ENCODE data around the gene ZNF776. TPM values are rescaled to one million over a fixed set of nuclear protein-coding genes. Genes with fewer than 3 reads are reported as not detected.

Gene ZNF776
- total RNA-seq, 4 donors from 2014 or later, result 12.1 to 14.9 (median 13.3) TPM

DNA sequence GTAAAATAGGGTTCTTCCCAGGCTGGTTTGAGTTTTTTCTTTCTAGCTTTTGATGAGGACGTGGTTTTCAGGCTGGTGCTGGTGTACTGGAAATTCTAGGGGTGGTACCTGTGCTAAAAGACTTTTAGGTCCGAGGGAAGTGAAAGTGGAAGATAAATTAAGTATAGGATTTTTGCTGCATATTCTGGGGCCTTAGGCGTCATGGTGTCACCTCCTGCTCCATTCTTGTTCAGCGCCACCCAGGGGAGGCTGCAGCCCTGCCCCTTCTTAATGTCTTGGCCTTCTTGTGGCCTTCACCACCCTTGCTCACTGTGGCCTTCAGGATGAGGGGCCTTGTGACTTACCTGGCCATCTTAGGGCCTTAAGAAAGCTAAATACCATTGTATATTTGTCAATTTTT lies 55.7 kb downstream of the ZNF776 start:
- H3K27me3 ChIP-seq, result no peaks in the 10 kb centered on the region
- H3K9me3 ChIP-seq, result no peaks in the 10 kb centered on the region
- H3K27ac ChIP-seq, result no peak overlapping the region
- no peak overlapping the region for H3K4me3 ChIP-seq
- peaks cover 0 to 19% of the 10 kb centered on the region in 2 donors for H3K36me3 ChIP-seq
- TF ChIP-seq EP300 (IDR thresholded peaks at IDR 0.05) (no peak), CTCF (IDR thresholded peaks at IDR 0.05) (no peak), POLR2A (IDR thresholded peaks at IDR 0.05) (no peak), POLR2AphosphoS5 (IDR thresholded peaks at IDR 0.05) (no peak)
- no peak for ATAC-seq
- H3K4me1 ChIP-seq, result peaks cover 0 to 54% (median 8%) of the 10 kb centered on the region in 3 donors
- 70 to 89% methylated on average over 2 to 3 of the region's 4 CpGs for WGBS, 2 donors (ENCODE audit: low coverage in 1 of 2)

DNA sequence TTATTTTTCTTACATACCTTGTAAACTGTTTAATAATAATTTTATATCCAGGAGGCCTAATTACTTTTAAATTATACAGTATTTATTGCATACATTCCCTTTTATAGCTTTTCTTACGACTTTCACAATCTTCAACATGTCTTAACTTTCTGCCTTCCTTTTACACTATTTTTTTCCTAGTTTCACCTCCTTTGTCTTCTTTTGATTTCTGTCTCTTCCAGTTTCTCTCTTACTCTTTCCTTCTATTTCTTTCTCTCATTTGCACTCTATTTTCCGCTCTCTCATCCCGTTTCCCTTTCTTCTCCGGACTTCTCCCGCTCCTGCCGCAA lies 56.6 kb downstream of the ZNF776 start:
- TF ChIP-seq CTCF (IDR thresholded peaks at IDR 0.05), result no peak
- TF ChIP-seq POLR2A (IDR thresholded peaks at IDR 0.05), result no peak
- no peak for TF ChIP-seq EP300 (IDR thresholded peaks at IDR 0.05)
- no peak for TF ChIP-seq POLR2AphosphoS5 (IDR thresholded peaks at IDR 0.05)
- Histone ChIP-seq H3K36me3 (peaks cover 0 to 29% of the 10 kb centered on the region in 2 donors), H3K4me3 (peak overlapping the region; percentile 30 to 51), H3K4me1 (peaks cover 0 to 54% (median 8%) of the 10 kb centered on the region in 3 donors), H3K27ac (peak overlapping the region in 2 of 4 donors; percentile 68 to 70), H3K9me3 (no peaks in the 10 kb centered on the region), H3K27me3 (no peaks in the 10 kb centered on the region)
- WGBS, 2 donors (ENCODE audit: low coverage in 1 of 2), result 13 to 29% methylated on average over 5 to 6 of the region's 6 CpGs
- ATAC-seq, result no peak

DNA sequence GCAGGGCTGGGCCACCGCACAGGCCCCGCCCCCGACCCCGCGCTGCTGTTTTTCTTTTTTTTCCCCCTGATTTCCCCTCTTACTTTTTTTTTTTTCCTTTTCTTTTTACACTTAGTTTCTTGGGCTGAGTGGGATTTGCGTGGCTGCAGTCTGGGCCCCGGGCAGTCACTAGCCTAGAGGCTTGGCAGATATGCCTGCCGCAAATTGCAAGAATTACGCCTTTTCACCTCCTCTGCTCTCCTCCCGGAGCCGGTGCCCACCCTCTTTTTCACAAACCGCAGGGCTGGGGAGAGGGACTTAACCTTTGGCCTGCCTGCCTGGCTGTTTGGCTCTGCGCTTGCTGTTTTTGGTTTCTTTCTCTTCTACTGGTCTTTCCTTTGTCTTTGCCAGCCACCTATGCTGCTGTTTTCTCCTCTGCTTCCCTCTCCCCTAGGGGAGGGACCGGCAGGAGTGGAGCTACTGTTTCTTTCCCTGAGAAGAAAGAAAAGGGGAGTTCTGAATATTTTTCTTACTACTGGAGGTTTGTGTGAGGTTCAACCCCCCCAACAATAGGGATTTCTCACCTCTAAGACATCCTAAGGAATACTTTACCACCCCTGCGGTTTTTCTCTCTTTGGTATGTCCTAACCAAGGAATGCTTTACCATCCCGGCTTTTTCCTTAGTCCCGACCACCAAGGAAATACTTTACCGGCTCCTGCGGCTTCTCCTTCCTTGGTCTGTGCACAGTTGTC lies 57.1 kb downstream of the ZNF776 start:
- H3K4me1 ChIP-seq, result peaks cover 0 to 50% (median 8%) of the 10 kb centered on the region in 3 donors
- H3K4me3 ChIP-seq, result peak overlapping the region; percentile 30 to 51
- WGBS, 2 donors (ENCODE audit: low coverage in 1 of 2), result 8 to 26% methylated on average over 14 to 18 of the region's 19 CpGs
- H3K36me3 ChIP-seq, result peaks cover 0 to 34% of the 10 kb centered on the region in 2 donors
- TF ChIP-seq POLR2A (IDR thresholded peaks at IDR 0.05) (no peak), CTCF (IDR thresholded peaks at IDR 0.05) (no peak), POLR2AphosphoS5 (IDR thresholded peaks at IDR 0.05) (no peak), EP300 (IDR thresholded peaks at IDR 0.05) (no peak)
- ATAC-seq, result no peak
- H3K27ac ChIP-seq, result peak overlapping the region; percentile 7 to 70 (median 46)
- no peaks in the 10 kb centered on the region for H3K9me3 ChIP-seq
- no peaks in the 10 kb centered on the region for H3K27me3 ChIP-seq

- Histone ChIP-seq H3K36me3 (peaks cover 0 to 65% of the 10 kb centered on the region in 2 donors), H3K4me3 (no peak overlapping the region), H3K4me1 (peaks cover 0 to 22% (median 1%) of the 10 kb centered on the region in 3 donors), H3K9me3 (no peaks in the 10 kb centered on the region), H3K27me3 (no peaks in the 10 kb centered on the region), H3K27ac (no peak overlapping the region)
- 94 to 100% methylated on average over 2 of the region's 2 CpGs for WGBS, 2 donors (ENCODE audit: low coverage in 1 of 2)
- TF ChIP-seq EP300 (IDR thresholded peaks at IDR 0.05) (no peak), POLR2A (IDR thresholded peaks at IDR 0.05) (no peak), CTCF (IDR thresholded peaks at IDR 0.05) (no peak), POLR2AphosphoS5 (IDR thresholded peaks at IDR 0.05) (no peak)
- ATAC-seq, result no peak
Observed at GRCh38 chr19:57807541-57807940, 60.9 kb downstream of the ZNF776 start.

Other genes with a start within 250 kb of the ZNF776 start
- 10 to 100 TPM in 3 of 4 donors, 1 to 10 TPM in 1; 5.1 to 22.1 (median 13.9) TPM for gene ZNF773, start 246.9 kb upstream of the ZNF776 start, total RNA-seq
- gene ZNF549, start 219.5 kb upstream of the ZNF776 start, total RNA-seq, result 1 to 10 TPM; 5.4 to 9.3 (median 5.7) TPM
- gene ZNF550, start 187.0 kb upstream of the ZNF776 start, total RNA-seq, result 1 to 10 TPM; 4.8 to 5.7 (median 5.2) TPM
- gene ZNF416, start 167.9 kb upstream of the ZNF776 start, total RNA-seq, result 1 to 10 TPM; 4.0 to 6.1 (median 5.7) TPM
- gene ZIK1, start 162.7 kb upstream of the ZNF776 start, total RNA-seq, result 10 to 100 TPM in 1 of 4 donors, 1 to 10 TPM in 3; 4.4 to 14.5 (median 6.4) TPM
- gene ZNF530, start 146.9 kb upstream of the ZNF776 start, total RNA-seq, result 1 to 10 TPM; 1.4 to 6.3 (median 4.0) TPM
- 10 to 100 TPM; 23.4 to 33.1 (median 28.6) TPM for gene ZNF134, start 132.6 kb upstream of the ZNF776 start, total RNA-seq
- gene ZNF211, start 113.6 kb upstream of the ZNF776 start, total RNA-seq, result 10 to 100 TPM in 3 of 4 donors, 1 to 10 TPM in 1; 8.3 to 16.8 (median 15.3) TPM
- gene ZSCAN4, start 77.9 kb upstream of the ZNF776 start, total RNA-seq, result not detected
- 1 to 10 TPM; 4.4 to 7.3 (median 6.7) TPM for gene ZNF551, start 64.8 kb upstream of the ZNF776 start, total RNA-seq
- 10 to 100 TPM in 1 of 4 donors, 1 to 10 TPM in 3; 3.8 to 12.6 (median 9.0) TPM for gene ZNF154, start 37.6 kb upstream of the ZNF776 start, total RNA-seq
- 10 to 100 TPM in 3 of 4 donors, 1 to 10 TPM in 1; 8.8 to 16.8 (median 11.7) TPM for gene ZNF671, start 19.2 kb upstream of the ZNF776 start, total RNA-seq
- 10 to 100 TPM; 12.8 to 20.7 (median 17.1) TPM for gene ZNF586, start 22.9 kb downstream of the ZNF776 start, total RNA-seq
- 1 to 10 TPM; 2.7 to 8.7 (median 4.5) TPM for gene ZNF552, start 68.1 kb downstream of the ZNF776 start, total RNA-seq
- gene ZNF587B, start 83.5 kb downstream of the ZNF776 start, total RNA-seq, result 10 to 100 TPM in 2 of 4 donors, 1 to 10 TPM in 2; 7.6 to 14.5 (median 10.7) TPM
- 10 to 100 TPM in 3 of 4 donors, 1 to 10 TPM in 1; 9.3 to 47.5 (median 17.6) TPM for gene ZNF587, start 103.0 kb downstream of the ZNF776 start, total RNA-seq
- gene ZNF814, start 142.2 kb downstream of the ZNF776 start, total RNA-seq, result 10 to 100 TPM in 2 of 4 donors, 1 to 10 TPM in 2; 4.9 to 13.5 (median 9.6) TPM
- gene ZNF417, start 169.8 kb downstream of the ZNF776 start, total RNA-seq, result 10 to 100 TPM; 13.9 to 29.3 (median 16.0) TPM
- 10 to 100 TPM; 10.4 to 28.5 (median 13.9) TPM for gene ZNF418, start 188.6 kb downstream of the ZNF776 start, total RNA-seq
- gene ZNF256, start 200.9 kb downstream of the ZNF776 start, total RNA-seq, result 1 to 10 TPM; 4.2 to 8.6 (median 5.2) TPM
- 1 to 10 TPM in 1 of 4 donors, not detected in 3; 4.8 TPM for gene C19orf18, start 227.7 kb downstream of the ZNF776 start, total RNA-seq